ENCODE measurements around the gene CRKL.

CRKL gene

GRCh38 chr22:20998411-20999336 lies 81.5 kb downstream of the CRKL start:
- no peak for DNase-seq

GRCh38 chr22:20999350-21000206 lies 82.4 kb downstream of the CRKL start:
- DNase-seq: no peak

GRCh38 chr22:21000207-21000986 lies 83.2 kb downstream of the CRKL start:
- DNase-seq: no peak

- no peak for DNase-seq
These were observed 83.9 kb downstream of the CRKL start for GRCh38 chr22:21000987-21001600.

- peak; percentile 91 for DNase-seq
These were observed 84.6 kb downstream of the CRKL start, which contains the start of gene THAP7 for GRCh38 chr22:21001601-21002325. TSS of gene THAP7 (minus strand) at chr22:21002118. CDS start at chr22:21001911, 207 bp downstream.
